Endothelial cell of umbilical vein (primary cell): ENCODE measurements around the gene SYNPO.
A peak's percentile ranks its signal among the peaks of the same experiment; 100 is the strongest.

ENCODE experiments used
- MAX ChIP-seq: IDR thresholded peaks from 2 replicates; pipeline ENCODE4 v1.6.1; 2011; ENCODE audit not compliant: insufficient read depth, insufficient read length
- POLR2A ChIP-seq: IDR thresholded peaks from 2 replicates; pipeline ENCODE4 v1.6.1; 2012; ENCODE audit warnings: low read depth, mild to moderate bottlenecking, control low read depth, low read length
- POLR2AphosphoS5 ChIP-seq: IDR thresholded peaks from 2 replicates; pipeline ENCODE4 v1.6.1; 2012; ENCODE audit warnings: low read depth, mild to moderate bottlenecking, control low read depth, low read length, moderate library complexity; ENCODE audit not compliant: insufficient read depth
- TF ChIP-seq, protein P1 (sequence below), 2 donors: IDR thresholded peaks; 1 replicate in 1 of 2; 2 replicates in 1 of 2; pipeline ENCODE4 v1.5.1; 2011; ENCODE audit warnings: low read length in 2 of 2, mild to moderate bottlenecking in 2 of 2, moderate library complexity in 2 of 2, control low read depth in 1 of 2, inconsistent platforms in 1 of 2, low read depth in 1 of 2; ENCODE audit not compliant: insufficient read depth in 1 of 2; ENCODE audit errors: extremely low read depth in 1 of 2

- peak; percentile 48 for TF ChIP-seq MAX
- TF ChIP-seq, protein P1, sequence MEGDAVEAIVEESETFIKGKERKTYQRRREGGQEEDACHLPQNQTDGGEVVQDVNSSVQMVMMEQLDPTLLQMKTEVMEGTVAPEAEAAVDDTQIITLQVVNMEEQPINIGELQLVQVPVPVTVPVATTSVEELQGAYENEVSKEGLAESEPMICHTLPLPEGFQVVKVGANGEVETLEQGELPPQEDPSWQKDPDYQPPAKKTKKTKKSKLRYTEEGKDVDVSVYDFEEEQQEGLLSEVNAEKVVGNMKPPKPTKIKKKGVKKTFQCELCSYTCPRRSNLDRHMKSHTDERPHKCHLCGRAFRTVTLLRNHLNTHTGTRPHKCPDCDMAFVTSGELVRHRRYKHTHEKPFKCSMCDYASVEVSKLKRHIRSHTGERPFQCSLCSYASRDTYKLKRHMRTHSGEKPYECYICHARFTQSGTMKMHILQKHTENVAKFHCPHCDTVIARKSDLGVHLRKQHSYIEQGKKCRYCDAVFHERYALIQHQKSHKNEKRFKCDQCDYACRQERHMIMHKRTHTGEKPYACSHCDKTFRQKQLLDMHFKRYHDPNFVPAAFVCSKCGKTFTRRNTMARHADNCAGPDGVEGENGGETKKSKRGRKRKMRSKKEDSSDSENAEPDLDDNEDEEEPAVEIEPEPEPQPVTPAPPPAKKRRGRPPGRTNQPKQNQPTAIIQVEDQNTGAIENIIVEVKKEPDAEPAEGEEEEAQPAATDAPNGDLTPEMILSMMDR (IDR thresholded peaks at IDR 0.05; ENCODE audit: extremely low read depth in 1 of 2, insufficient read depth in 1 of 2, low read depth in 1 of 2, low read length in 2 of 2): no peak
- TF ChIP-seq POLR2A: no peak
- no peak for TF ChIP-seq POLR2AphosphoS5
These were observed 44.9 kb upstream of the SYNPO start for GRCh38 chr5:150595466-150596031.
